Suppressor macrophage (primary cell): ENCODE measurements around the gene ABHD17C.
A peak's percentile ranks its signal among the peaks of the same experiment; 100 is the strongest.
"Not testable (repeated sequence)": the region's sequence is repeated elsewhere in the genome, so short reads cannot be mapped to it uniquely, and the experiment has no call there.

Source experiments
- DNase-seq, 4 experiments: peaks; one replicate each; pipeline ENCODE4 v3.0.0-alpha.2; 2020 to 2022
- total RNA-seq, 17 experiments: gene quantifications; one replicate each; lab custom pipeline; 2026; ENCODE audit warnings: mixed read lengths in 6 of 17, inconsistent platforms in 3 of 17; lab: John Stamatoyannopoulos, UW

ABHD17C gene
- total RNA-seq, result 0.42 to 4.0 (median 1.5) reads per million in 17 experiments

DNA sequence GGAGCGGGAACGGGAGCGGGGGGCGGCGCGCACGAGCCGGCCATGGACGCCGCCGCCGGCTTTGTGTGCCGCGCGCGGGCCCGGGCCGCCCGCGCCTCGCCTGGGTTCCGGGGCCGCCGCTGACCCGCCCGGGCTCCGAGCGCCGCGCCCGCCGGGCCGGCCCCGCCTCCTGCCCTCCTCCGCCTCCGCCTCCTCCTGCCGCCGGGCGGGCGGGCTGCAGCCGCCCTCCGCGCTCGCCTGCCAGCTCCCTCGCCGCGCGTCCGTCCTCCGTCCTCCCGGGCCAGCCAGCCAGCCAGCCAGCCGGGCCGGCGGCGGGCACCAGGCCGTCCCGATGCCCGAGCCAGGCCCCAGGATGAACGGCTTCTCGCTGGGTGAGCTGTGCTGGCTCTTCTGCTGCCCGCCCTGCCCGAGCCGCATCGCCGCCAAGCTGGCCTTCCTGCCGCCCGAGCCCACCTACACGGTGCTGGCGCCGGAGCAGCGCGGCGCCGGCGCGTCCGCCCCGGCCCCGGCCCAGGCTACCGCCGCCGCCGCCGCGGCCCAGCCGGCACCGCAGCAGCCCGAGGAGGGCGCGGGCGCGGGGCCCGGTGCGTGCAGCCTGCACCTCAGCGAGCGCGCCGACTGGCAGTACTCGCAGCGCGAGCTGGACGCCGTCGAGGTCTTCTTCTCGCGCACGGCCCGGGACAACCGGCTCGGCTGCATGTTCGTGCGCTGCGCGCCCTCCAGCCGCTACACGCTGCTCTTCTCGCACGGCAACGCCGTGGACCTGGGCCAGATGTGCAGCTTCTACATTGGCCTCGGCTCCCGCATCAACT, at the start of gene ABHD17C:
TSS of gene ABHD17C (plus strand) at position 212 of the 812 bp plus-strand sequence. CDS start at position 332, 120 bp downstream.
- DNase-seq, result peak; percentile 48 to 84 (median 66)

DNA sequence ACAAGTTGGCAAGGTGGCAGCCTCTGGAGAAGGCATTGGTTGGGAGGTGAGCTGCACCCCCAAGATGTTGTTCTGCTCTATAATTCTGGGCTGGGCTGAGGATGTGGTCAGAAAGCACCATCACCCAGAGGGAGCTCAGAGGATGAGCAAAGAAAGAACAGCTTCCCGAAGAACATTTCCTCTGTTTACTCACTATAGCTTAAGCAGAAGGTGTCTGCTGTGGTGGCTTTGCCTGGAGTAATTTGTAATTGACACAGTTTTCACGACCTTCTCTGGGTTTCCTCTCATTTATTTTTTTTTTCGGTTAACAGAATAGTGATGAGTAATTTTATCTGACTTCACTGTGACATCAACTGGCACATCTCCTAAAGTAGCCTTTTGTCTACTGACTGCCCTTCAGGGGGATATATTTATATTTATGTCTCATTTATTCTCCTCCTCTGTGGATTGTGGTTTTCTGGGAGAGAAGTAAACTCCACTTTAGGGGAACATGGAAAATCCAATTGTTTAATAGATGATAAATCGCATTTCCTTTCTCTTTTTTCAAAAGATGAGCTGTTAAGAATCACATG, 49.5 kb upstream of the ABHD17C start:
- DNase-seq, result peak in 2 of 4 experiments; percentile 10 to 29

DNA sequence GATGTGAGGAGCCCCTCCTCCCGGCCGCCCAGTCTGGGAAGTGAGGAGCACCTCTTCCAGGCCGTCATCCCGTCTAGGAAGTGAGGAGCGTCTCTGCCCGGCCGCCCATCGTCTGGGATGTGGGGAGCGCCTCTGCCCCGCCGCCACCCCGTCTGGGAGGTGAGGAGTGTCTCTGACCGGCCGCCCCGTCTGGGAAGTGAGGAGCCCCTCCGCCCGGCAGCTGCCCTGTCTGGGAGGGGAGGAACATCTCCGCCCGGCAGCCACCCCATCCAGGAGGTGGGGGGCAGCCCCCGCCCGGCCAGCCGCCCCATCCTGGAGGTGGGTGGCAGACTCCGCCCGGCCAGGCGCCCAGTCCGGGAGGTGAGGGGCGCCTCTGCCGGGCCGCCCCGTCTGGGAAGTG, 47.7 kb upstream of the ABHD17C start:
- not testable (repeated sequence) for DNase-seq

DNA sequence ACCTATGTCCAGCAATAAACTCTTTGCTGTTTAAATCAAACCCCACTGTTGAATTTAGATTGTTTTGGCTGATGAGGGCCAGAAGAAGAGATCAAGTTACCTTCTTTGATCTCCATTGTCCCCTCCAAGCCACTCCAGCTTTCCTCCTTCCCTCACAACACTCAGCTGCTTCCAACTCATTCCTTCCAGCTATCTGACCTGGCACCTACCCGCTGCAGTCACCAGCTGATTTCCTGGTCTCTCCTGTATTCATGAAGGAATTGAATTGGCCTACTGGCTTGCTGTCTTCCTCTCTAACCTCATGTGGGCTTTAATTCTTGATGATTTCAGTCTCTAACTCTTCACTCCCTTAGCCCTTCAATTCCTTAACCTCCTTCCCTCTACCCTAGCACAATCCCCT, 40.8 kb upstream of the ABHD17C start:
- no peak for DNase-seq

DNA sequence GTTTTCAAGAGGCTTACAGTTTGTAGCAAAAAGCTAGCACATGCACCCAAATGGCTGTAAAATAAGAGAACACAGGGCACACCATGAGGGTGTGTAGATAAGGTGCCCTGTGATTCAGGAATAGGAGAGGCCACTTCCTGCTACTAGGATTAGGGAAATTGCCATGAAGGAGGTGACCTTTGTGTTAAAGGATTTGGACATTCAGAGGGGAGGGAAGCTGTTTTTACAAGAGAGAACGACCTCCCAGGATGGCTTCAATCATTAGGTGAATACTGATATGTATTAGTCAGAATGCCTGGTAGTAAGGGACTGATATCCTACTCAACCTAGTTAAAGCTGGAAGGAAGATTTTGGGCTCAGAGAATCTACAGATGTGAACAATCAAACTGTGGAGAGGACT, 35.7 kb upstream of the ABHD17C start:
- DNase-seq, result no peak

DNA sequence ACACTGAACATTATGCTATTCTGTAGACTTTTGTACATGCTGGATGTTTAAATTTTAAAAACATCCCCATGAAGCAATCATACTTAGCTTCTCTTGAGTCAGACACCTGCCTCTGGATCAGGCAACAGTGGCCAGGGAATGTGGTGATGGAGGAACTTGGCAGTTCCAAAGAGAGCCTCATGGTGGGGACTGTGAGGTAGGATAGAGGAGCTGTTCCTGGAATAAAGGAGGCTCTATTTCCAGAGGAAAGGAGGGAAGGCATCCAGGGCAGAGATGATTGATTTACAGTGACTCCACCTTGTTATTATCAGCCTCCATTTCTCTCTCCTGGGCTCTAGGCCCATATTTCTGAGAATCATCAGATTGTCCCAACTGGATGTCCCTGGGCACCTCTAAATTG, 35.0 kb upstream of the ABHD17C start:
- DNase-seq, result peak in 3 of 4 experiments; percentile 20 to 35 (median 22)

DNA sequence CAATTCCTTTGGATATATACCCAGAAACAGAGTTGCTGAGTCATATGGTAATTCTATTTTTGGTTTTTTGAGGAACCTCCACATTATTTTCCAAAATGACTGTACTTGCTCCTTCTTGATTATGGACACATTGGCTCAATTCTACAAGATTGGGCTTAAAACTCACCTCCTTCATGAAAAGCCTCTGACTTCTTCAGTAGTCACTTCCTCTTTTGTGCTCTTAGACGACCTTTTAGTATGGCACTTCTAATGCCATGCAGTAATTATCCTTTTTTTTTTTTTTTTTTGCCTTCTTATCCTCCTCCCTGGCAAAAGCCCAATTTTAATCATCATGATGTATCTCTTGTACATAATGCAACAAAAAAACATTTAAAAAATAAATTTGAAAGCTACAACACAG, 33.0 kb upstream of the ABHD17C start:
- peak in 3 of 4 experiments; percentile 17 to 48 (median 46) for DNase-seq

DNA sequence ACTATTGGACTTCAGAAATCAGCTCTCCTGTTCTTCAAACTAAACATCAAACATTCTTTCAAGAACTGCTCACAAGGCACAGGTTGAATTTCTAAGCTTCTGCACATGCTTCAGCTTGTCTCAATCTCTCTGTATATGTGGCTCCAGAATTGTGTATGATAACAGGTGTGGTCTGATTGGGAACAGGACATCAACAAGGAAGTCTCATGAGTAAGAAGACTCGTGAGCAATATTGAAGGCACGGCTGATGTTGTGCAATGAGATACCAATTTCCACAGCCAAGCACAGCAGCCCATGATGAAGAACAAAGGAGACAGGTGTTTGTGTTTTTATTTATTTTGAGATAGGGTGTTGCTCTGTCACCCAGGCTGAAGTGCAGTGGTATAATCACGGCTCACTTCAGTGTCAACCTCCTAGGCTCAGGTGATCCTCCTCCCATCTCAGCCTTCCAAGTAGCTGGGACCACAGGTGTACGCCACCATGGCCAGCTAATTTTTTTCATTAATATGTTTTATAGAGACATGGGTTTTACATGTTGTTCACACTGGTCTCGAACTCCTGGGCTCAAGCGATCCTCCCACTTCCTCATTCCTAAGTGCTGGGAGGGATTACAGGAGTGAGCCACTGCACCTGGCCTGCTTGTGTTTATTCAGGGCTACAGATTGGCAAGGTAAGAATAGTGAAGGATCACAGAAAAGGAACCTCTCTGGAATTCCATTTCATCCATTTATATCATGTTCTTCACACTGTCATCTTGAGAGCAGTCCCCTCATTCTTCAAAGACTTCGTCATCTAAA, 32.2 kb upstream of the ABHD17C start:
- no peak for DNase-seq

DNA sequence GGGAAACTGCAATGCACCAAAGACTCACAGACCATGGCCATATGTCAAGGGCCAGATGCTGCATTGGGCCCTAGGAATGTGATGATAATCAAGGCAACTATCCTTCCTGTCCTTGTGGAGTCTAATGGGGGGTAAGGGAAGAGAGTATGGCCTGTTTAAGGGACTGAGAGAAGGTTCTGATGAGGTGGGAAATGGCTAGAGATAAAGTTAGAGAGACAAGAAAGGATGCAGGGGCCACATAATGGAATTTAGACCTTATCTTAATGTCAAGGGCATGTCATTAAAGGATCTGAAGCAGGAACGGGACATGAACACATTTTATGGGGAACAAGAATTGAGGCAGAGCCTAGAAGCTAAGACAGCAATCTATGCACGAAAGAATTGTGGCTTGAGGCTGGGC, 30.0 kb upstream of the ABHD17C start:
- no peak for DNase-seq

DNA sequence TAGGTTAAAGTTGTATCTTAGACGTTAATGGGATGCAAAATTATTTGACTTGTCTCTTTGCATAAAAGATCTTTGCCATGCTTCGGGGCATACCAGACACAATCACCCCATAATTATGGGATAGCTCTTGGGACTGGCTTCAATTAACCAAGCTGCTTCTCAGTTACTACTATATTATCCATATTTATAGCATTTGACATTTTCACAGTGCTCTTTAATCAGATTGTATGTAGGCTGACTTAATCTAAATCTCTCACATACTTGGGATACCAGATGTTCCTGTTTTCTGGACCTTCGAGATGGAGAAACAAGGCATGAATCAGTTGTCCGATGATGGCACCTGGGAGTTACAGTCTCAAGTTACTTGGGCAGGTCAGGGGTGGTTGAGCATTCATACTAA, 27.2 kb upstream of the ABHD17C start:
- no peak for DNase-seq

DNA sequence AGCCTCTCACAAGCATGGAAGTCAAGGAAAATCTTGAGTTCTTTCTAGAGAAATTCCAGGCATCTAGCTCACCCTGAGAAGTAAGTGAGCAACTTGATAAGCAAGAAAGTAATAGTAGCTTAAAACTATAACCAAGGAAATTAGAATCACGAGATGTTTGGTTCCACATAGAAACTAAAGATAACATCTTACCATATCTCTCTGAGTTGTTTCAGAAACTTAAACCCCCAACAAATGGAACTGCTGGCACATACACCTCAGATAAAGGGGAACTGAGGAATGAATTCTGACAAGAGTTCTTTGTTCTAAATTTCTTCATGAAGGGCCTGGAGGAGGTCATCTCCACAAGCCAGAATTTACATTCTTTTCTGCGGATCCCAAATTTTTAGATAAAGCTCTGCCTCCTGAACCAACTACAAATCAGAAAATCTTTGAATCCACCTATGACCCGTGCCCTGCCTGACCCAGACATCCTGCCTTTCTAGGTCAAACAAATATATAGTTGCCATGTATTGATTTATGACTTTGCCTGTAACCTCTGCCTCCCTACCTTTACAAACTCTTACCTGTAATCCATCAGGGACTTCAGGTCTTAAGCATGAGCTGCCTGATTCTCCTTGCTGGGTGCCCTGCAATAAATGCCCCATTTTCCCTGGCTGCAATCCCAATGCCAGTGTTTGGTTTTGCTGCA, 26.4 kb upstream of the ABHD17C start:
- no peak for DNase-seq

DNA sequence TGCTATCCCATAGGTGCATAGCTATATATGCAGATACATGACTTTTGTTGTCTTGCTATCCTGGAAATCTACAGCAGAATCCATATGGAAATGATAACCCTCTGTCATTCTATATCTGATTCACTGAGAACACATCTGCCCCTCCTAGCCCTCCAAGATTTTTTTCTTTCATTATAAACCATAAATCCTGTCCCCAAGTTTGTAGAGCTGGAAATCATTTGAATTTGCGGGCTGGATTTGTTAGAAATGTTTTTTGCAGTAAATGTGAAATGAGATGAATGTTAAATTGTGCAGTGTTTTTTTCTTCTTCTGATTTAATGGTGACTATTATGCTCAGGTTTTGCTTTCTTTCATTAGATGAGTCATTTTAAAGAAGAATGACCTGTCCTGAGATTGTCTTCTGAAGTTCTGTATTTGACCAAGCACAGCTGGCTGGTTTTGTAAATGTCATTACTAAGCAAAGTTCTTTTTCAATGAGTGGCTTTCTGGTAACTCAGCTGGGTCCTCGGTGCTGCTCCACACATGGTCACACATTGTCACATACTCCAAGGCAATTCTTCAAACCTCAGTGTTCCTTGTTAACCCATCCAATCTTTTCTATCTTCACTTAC, 25.3 kb upstream of the ABHD17C start:
- peak in 1 of 4 experiments; percentile 10 for DNase-seq

DNA sequence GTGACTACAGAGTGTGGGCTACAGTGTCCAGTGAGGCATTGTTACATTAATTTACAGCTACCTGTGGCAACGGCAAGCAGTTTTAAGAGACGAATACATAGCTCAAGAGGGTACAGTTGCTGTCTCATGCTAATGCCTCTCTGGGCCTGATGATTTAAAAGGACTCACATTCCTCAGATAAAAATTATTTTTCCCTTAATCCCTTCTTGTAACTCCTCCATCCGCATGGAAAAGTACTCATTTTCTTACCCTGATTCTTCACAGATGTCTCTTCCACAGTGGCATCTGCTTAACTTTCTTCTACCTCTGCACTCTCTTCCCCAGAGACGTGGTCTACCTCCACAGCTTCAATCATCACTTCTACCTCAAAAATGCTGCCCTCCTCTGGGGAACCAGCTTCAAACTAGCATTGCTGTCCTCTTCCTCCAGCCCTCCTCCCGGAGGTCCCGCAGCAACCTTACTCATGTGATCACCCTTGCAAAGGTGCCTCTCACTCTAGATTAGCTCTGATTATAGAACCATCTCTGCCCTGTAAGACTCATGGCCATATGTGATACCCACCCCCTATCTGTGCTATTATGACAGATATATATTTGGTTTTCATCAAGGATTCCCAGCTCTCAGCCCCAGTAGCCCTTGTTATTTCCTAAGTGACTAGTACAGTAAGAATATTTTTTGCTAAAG, 21.4 kb upstream of the ABHD17C start:
- peak in 2 of 4 experiments; percentile 7 to 24 for DNase-seq

DNA sequence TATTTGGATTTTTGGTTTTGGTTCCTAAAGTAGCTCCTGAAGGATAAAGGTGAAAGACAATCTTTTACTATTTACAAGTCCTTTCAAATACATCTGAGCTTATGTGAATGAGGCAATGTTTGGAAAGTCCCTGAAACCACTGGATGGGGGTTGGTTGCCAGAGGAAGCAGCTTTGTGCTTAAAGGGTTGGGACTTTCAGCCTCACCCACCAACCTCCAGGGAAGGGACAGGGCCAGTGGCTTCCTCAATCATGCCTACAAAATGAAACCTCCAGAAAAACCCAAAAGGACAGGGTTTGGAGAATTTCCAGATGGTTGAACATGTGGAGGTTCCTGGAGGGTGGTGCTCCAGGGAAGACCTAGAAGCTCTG, 20.9 kb upstream of the ABHD17C start:
- DNase-seq, result peak; percentile 77 to 89 (median 85)

DNA sequence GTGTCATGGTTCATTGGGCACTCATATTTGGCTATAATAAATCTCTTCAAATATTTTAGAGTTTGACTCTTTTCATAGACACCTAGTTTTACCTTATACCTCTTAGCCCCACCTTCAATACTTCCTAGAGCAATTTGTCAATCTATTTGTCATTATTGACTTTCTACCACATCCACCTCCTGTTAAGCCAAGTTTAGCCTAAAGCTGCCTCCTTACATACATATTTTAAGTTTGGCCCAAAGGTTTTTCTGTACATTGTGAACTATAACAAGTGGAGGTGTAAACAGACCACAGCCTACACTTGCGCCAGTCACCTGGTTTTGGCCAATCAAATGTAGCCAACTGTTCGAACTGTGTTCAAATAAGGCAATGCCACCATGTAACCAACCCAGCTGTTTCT, 18.1 kb upstream of the ABHD17C start:
- DNase-seq, result no peak

DNA sequence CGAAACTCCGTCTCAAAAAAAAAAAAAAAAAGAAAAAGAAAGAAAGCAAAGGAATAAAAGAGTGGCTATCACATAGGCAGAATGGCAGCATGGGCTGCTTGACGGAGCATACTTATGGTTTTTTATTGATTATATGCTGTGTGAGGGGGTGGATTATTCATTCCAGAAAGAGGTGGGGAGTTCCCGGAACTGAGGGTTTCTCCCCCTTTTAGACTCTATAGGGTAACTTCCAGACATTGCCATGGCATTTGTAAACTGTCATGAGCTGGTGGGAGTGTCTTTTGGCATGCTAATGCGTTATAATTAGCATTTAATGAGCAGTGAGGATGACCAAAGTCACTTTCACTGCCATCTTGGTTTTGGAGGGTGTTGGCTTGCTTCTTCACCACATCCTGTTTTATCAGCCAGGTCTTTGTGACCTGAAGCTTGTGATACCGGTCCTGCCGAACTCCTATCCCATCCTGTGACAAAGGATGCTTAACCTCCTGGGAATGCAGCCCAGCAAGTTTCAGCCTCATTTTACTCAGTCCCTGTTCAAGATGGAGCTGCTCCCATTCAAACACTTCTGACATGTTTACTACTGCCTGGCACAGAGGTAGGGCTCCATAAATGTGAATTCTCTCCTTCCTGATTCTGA, 15.8 kb upstream of the ABHD17C start:
- no peak for DNase-seq

DNA sequence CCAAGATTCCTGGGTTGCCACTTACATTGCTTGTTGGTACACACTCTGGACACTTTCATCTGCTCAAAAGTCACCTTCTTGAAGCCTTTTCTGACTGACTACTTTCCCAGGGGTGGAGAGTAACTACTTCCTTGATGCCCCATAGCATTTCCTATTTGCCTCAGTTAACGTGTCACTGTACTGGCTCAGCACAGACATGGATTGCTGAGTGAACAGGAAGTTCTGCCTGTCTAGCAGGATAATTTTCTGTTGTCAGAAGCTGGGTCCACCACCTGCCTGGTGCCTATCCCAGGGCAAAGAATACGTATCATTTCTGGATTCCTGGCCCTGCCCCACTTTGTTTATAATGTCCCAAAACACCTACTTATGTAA, 15.3 kb upstream of the ABHD17C start:
- DNase-seq, result peak in 1 of 4 experiments; percentile 11

DNA sequence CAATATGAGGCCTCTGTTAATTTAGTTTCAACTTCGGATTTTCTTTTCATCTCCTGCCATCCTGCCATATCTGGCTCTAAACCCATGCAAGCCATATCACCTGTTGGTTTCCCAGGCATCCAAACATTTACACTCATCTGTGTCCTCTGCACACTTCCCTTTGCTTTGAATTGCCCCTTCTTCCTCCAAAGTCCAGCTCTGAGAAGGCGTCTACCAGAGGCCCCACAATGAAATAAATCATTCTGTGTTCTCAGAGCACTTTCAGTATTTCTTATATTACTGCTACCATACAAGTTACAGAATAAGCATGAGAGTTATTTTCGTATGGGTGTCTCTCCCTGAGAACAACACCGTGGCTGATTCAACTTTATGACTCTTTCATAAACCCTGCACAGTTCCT, 12.9 kb upstream of the ABHD17C start:
- DNase-seq, result no peak

DNA sequence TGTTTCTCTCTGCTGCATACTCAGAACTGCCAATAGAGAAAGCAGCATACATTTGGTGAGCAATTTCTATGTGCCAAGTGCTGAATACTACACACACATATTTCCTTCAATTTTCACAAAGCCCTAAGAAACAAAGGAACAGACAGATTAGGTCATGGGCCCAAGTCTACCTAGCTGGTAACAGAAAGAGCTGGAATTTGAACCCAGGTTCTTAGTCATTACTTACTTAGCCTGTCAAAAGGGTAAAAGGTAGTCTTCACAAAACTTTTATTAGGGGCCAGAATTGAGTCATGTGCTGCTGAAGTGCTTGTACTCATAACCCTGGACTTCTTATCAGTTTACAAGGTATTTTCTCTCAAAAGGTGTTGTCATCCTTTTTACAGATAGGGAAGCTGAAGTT, 10.4 kb upstream of the ABHD17C start:
- no peak for DNase-seq

DNA sequence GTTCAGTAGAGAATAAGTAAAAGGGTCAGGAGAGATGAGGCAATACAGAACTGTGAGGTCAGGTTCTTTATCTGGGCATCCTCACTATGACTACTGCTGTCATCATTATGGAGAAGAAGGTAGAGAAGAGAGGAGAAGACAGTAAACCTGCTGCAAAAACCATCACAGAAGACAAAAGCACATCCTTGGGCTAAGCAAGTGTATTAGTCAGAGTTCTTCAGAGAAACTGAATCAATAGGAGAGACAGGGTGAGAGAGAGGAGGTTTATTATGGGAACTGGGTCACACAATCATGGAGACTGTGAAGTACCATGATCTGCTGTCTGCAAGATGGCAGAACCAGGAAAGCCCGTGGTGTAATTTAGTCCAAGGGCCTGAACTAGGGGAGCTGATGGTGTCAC, 9.5 kb upstream of the ABHD17C start:
- DNase-seq, result no peak

DNA sequence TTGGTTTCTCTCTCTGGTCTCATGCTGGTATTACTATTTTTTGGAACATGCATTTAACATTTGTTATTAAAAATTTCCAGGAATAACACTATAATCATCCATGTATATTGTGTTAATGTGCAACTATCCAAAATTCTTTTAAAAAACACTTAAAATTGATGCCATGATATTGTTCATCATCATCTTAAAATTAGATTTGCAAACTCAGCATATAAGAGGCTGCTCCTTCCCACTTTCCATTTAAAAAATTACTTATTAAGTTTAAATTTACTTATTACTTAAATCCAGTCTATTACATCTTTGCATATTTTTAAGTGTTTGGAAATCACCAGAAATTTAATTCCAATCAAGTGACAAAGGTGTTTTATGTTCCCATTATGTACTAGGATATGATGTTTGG, 5.8 kb upstream of the ABHD17C start:
- no peak for DNase-seq
